HG03025 (cell line): ENCODE measurements around the gene ACBD3.

Source experiments
- ATAC-seq: cut with Tn5 transposase; IDR thresholded peaks from one replicate; pipeline ENCODE4 v1.9.1; 2021; ENCODE audit warnings: mild to moderate bottlenecking, moderate library complexity; ENCODE audit not compliant: unreplicated experiment, low FRiP score

ACBD3 gene

DNA sequence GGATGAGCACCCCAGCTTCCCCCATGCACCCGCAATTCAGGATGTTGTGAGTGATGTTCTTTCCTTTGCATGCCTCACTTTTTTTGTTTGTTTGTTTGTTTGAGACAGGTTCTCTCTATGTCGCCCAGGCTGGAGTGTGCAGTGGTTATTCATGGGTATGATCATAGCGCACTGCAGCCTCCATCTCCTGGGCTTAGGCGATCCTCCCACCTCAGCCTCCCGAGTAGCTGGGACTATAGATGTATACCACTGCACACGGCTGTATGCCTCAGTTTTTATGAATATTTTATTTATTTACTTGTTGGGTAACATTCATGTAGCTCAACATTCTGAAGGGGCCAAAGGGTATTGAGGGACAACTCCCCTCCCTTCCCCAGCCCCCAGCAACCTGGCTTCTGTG, 69.2 kb downstream of the ACBD3 start:
- ATAC-seq, result no peak

DNA sequence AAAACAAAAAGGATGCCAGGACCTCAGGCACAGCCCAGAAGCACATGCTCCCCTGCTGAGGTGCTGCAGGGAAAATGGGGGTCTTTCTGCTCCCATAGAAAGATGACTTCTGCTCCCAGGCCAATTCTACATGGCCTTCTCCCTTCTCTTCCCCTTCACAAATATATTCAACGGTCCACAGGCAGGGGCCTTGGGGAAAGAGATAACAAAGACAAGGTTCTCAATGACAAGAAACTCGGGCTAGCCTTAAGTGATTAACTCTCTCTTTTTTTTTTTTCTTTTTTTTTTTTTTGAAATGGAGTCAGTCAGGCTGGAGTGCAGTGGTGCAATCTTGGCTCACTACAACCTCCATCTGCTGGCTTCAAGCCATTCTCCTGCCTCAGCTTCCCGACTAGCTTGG, 69.9 kb downstream of the ACBD3 start:
- no peak for ATAC-seq

DNA sequence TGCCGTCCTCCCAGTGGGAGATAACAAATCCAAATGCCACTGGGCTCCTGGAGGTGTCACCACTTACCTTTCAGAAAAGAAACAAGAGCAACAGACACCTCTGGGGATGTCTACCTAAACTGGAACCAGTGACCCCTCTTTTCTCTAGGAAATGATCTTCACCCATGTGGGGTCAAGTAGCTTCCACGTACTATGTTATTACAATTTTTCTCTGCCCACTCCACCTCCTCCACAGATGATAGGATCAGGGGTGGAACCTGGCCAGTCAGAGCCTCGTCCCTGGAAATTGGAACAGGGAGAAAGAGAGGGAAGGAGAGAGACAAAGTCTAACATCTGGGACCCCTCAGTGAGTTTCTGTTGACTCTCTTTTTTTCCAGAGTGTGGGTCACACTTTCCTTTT, 73.9 kb downstream of the ACBD3 start:
- no peak for ATAC-seq

DNA sequence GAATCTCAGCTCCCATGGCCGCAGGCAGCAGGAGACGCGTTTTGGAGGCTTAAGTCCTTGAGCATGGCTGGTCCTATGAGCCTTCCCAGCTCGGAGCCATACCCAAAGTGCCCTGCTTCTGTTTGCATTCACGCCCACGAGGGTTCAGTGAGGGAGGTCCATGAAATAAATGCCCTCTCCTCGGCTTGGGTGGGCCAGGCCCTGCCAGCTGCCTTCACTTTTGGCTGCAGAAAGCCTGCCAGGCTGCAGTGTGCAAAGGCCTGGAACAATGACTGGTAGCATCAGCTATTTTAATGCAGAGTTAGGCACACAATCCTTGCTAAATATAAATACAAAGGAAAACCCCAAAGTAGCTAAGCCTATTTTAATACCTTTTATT, 74.7 kb downstream of the ACBD3 start:
- ATAC-seq, result no peak

DNA sequence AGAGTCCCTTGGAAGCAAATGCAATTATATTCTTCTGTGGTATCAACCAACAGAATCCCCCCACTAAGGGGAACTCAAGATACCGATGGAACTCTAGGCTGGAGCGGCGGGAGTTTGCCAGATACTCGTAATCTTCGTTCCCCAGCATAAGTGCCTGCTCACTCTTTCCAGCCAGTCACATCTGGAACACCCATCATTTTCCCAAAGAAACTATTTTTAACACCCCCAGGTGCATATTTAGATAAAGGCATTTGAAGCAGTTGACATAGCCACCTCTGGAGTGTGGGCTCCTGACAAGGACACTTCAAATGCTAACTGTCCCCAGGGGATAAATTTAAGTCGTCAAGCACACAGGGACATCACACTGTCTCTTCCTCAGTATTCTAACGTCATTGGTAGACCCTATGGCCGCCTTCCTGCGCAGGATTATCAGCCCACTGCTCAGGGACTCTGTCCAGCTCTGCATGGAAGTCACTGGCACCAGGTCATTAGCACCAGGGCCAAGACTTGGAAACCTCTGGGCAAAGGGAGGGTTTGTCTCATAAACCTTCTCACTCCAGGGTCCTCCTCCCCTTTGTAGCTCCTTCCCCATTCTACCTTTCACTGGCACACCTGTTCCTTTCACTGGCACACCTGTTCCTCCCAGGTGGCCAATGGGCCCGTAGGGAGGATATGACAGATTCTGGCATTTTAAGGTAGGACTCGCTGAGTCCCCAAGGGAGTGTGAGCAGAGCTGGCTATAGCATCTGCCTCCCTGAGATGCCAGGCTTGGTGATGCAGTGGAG, 75.3 kb downstream of the ACBD3 start:
- no peak for ATAC-seq

DNA sequence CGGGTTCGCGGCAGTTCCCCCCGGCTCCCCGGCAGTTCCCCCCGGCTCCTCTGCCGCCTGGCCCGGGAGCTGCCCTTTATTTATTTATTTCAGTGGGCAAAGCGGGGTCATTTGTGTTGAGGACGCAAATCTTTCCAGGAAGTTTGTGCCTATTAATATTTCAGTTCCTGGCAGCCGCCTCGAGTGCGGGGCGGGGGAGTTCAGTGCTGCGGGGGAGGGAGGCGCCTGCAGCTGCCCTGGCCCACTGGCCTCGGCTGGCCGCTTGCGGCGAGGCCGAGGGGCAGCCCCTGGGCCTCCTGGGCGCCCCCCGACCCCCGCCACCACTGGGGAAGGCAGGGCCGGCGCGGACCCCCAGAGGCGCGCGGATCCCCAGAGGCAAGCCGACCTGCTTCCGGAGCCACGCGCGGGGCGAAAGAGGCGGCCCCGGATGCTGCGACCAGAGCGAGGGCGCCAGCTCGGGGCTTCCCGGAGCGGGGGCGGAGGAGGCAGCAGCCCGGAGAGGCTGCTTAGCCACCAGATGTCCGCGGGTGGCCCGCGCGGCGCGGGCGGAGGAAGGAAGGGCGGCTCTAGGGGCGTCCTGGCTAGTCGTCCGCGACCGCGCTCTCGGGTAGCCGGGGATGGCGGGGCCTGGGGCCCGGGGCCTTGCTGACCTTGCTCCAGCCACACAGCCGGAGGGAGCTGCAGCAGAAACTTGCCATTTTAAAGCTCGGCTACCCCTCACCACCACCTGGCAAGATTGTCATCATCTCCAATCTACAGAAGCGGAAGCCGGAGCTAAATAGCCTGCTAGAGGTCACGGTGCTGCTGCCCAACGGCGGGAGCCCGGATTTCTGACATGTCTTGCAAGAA, 76.1 kb downstream of the ACBD3 start:
- peak; percentile 72 for ATAC-seq

DNA sequence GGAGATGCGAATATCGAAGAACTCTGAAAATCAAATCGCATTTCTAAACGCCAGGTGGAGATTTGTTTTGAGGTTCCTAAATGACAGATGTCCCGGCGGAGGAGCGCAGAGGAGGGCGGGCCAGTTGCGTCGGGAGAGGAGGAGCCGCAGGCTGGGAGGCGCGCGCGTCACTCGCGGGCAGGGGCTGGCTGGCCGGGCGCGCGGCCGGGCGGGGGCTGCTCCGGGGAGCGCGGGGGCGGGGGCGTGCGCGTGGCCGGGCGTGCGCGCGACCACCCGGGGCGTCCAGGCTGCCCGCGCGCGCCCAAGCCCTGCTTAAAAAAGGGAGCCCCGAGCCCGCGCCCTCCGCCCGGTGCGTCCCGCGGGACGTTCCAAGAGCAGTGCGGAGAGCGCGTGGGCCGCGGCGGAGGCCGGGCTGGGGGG, 76.7 kb downstream of the ACBD3 start:
- peak; percentile 77 for ATAC-seq

DNA sequence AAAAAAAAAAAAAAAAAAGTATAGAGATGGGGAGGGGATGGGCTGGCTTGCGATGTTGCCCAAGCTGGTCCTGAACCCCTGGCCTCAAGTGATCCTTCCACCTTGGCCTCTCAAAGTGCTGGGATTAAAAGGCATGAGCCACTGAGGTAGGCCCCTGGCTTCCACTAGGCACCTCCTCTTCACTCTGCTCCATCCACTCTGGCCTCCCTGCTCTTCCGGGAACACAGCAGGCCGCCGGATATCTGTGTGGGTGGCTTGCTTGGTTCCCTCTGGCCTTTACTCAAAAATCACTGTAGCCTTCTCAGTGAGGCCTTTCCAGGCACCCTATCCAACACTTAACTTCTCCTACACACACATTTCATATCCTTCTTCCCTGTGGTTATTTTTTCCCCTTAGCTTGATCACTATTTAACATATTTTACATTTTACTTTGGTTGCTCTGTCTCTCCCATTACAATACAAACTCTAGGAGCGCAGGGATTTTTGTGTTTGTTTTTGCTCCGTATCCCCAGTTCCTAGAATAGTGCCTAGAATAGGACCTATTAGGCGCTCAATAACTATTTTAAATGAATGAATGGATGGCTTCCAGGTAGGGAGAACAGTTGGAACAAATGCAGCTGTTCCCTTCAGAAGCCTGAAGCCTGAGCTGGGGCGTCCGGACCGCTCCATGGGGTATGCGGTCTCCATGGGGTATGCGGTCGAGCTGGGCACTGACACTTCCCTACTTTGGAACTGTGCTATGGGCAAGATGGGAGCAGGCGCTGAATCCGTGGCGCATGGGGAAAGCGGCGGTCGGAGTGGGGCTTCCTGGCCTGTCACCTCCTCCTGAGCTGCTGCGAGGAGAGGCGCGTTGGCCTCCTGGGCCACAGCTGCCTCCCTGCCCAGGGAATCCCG, 77.4 kb downstream of the ACBD3 start:
- ATAC-seq, result peak; percentile 15

DNA sequence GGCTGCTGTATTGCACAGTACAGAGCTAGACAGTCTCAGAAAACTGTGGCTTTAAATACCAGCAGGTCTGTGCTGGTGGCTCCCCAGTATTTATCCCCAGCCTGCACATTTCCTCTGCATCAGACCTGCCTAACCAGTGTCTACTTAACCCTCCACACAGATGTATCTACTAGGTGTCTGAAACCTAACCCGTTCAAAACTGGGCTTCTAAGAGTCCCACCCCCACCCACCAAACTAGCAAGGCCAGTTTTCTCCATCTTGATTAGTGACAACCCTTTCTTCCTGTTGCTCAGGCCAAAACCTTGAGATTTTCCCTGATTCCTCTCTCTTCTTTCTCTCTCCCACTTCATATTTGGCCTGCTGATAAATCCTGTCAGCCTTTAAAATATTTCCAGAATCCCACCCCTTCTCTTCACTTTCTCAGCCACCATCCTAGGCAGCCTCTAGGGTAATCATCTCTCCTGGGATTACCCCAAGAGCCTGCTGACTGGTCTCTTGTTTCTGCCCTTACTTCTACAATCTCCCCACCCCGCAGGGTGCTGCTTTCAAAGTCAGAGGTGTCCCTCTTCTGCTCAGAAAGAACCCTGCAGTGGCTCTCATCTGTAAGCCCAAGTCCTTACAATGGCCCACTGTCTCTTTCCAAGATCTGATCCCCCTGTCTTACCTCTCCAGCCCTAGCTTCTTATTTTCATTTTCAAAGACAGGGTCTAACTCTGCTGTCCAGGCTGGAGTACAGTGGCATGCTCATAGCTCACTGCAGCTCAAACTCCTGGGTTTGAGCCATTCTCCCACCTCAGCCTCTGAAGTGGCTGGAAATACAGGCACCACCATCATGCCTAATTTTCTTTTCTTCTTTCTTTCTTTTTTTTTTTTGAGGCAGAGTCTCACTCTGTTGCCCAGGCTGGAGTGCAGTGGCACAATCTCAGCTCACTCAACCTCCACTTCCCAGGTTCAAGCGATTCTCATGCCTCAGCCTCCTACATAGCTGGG, 78.8 kb downstream of the ACBD3 start:
- ATAC-seq, result no peak

DNA sequence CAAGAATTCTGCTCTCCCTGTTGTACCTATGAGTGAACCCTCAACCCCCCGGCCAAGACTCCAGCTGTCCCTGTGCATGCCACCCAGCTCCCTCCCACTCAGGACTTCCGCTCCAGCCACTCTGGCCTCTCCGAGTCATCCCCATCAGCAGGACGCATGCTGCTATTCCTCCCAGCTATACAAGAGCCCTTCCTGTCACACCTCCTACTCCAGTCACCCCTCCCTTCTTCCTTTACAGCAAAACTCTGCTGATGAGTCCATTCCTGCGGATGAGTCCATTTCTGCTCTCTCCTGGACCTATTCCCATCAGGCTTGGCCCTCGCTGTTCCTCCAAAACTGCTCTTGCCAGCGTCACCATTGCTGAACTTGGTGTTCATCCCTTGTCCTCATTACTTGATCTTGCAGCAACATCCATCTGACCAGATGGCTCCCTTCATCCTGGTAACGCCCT, 81.8 kb downstream of the ACBD3 start:
- no peak for ATAC-seq

DNA sequence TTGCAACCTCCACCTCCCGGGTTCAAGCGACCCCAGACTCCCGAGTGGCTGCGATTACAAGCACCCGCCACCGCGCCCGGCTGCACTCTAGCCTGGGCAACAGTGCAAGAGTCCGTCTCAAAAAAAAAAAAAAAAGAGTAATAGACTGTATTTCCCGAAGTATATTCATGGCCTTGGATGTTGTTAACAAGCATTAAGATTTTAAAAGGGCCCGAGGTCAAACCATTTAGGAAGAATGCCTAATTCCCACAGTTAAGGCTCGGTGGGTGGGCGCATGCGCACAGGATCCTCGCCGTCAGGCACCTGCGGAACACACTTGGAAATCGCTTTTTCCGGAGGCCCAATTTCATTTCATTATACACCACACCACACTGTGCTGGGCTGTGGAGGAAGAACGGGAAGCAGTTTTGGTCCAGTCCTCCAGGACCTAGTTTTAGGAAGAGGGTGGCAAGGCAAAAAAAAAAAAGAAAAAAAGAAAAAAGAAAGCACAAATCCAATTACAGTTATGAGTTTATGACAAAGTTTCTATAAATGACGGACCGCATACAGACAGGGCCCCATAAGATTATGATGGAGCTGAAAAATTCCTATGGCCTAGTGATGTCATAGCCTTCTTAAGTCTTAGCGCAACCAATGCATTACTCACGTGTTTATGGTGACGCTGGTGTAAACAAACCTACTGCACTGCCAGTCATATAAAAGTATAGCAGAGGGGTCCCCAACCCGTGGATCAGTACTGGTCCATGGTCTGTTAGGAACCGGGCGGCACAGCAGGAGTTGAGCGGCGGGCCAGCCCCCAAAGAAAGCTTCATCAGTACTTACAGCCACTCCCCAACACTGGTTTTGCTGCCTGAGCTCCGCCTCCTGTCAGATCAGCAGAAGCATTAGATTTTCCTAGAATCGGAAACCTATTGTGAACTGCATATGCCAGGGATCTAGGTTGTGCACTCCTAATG, 85.8 kb downstream of the ACBD3 start:
- no peak for ATAC-seq

DNA sequence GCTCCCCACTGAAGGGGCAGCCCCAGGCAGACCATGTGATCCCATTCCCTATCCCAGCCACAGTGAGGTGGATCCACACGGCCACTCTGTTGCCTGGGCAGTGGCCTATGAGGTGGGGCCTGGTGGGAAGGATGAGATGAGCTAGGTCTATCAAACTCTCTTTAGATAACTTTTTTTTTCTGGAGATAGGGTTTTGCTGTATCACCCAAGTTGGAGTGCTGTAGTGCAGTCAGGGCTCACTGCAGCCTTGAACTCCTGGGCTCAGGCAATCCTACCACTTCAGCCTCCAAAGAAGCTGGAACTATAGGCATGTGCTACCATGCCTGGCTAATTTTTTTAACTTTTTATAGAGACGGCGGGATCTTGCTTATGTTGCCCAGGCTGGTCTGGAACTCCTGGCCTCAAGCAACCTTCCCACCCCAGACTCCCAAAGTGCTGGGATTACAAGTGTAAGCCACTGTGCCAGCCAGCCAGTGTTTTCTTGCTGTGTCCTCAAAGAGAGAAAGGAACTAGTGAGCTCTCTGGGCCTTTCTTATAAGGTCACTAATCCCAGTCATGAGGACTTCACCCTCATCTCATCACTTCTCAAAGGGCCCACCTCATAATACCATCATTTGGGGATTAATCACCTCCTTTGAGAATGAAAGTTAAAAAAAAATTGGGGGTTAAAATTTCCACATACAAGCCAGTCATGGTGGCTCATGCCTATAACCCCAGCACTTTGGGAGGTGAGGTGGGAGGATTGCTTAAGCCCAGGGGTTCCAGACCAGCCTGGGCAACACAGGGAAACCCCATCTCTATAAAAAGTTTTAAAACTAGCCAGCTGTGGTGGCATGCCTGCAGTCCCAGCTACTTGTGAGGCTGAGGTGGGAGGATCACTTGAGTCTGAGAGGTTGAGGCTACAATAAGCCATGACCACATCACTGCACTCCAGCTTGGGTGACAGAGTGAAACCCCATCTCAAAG, 87.4 kb downstream of the ACBD3 start:
- no peak for ATAC-seq

DNA sequence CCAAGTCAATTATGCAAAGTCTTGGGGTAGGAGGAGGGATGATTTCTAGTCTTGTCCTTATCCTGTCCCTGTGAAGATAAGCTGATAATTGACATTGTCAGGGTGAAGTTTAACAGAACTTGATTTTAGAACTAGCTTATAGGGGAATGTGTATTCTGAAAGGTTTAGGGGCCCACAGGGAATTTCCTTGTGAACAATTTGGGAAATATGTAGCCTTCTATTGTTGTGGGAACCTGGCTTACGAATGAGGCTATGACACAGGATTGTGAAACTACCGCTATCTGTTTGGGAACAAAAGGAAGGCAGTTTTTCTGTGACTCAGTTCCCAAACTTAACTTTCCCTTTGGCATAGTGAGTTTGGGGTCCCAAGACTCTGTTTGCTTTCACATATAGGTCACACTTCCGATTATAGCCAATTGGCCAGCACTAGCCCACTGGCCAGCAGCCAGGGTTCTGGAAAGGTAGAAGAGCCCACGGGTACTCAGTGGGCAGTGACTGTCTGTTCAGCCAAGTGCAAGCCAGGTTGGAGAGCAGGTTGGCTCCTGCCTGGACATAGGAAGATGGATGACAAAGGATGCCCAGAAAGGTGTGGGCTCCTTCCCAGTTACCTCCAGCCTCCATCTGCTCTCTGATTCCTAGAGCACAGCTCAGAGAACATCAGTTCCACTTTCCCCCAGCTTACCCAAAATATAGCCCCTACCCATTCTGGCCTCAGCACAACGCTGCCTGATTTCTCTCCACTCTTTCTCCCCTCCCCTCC, 88.5 kb downstream of the ACBD3 start:
- no peak for ATAC-seq

DNA sequence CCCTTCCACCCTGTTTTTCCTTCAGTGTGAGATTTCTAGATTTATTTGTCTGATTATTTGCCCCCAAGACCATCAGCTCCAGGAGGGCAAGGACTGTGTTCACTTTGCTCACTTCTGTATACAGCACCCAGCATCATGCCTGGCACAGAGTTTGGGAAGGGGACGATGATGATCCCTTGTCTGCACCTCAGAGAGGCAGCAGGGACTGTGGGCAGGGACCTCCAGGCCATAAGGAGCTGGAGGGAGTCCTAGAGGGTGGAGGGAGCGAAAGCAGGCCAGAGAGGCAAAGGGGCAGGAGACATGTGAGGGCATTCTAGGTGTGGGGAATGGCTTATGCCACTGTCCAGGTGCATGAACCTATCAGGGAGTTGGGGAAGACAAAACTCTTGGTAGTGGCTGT, 91.3 kb downstream of the ACBD3 start:
- ATAC-seq, result no peak
